HUES6 (cell line): ENCODE measurements around the gene VTI1B.

ENCODE experiments used
- H3K27ac ChIP-seq: 2 replicates; pipeline ENCODE4 v1.7.0; 2013; ENCODE audit warnings: low read depth, mild to moderate bottlenecking, low read length, inconsistent platforms
- H3K27me3 ChIP-seq: 2 replicates; pipeline ENCODE4 v1.6.1; 2013; ENCODE audit warnings: low read length; ENCODE audit not compliant: control insufficient read depth, insufficient read depth
- H3K36me3 ChIP-seq: 2 replicates; pipeline ENCODE4 v1.6.1; 2013; ENCODE audit warnings: low read length; ENCODE audit not compliant: control insufficient read depth, insufficient read depth
- H3K4me1 ChIP-seq: 2 replicates; pipeline ENCODE4 v1.6.1; 2013; ENCODE audit warnings: low read length; ENCODE audit not compliant: control insufficient read depth, insufficient read depth
- H3K4me3 ChIP-seq: 2 replicates; pipeline ENCODE4 v1.5.1; 2013; ENCODE audit warnings: low read depth, low read length
- H3K9ac ChIP-seq: one replicate; pipeline ENCODE4 v1.6.1; 2013; ENCODE audit warnings: mild to moderate bottlenecking, low read length
- H3K9me3 ChIP-seq: 2 replicates; pipeline ENCODE4 v1.6.1; 2013; ENCODE audit warnings: low read depth, low read length; ENCODE audit not compliant: control insufficient read depth, insufficient read depth

Gene VTI1B

DNA sequence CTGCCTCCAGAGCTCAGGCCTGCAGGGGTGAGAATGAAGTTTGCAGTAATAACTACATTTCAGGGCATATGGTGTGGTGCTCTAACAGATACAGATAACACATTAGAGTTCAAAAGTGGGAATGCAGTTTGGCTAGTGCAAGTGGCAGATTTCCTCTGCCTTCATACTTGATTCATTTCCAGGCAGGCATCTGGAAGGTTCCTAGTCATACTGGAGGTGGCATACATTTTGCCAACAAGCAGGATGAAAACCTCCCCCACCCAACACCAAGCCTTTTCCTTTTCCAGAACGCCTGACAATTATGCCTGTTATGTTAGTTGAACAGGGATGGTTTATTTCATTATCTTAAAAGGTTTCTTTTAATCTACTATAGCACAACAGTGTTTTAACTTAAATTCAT is 24.3 kb downstream of the VTI1B start:
- Histone ChIP-seq H3K27me3 (no peaks in the 10 kb centered on the region), H3K9me3 (no peaks in the 10 kb centered on the region), H3K36me3 (peaks cover 95% of the 10 kb centered on the region), H3K4me1 (no peaks in the 10 kb centered on the region), H3K4me3 (no peak overlapping the region), H3K27ac (no peak overlapping the region), H3K9ac (no peak overlapping the region)

DNA sequence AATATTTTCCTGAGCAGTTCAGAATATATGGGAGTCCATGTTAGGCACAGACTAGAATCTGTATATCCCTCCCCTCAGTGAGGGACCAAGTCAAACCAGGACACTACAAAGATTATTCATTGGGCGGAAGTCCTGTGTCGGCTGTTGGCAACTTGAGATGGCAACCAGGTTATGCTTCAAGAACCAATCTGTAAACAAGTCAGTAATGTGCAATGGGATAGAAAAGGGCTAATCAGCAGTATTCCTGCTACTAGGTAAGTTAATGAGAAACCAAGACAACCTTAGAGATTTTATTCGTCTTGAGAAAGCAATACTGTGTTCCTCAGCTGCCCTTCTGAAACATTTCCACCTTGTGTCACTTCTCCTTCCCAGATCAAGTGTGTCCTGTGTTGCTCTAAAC is 28.3 kb downstream of the VTI1B start:
- Histone ChIP-seq H3K27me3 (no peaks in the 10 kb centered on the region), H3K9ac (no peak overlapping the region), H3K36me3 (peaks cover 62% of the 10 kb centered on the region), H3K4me1 (no peaks in the 10 kb centered on the region), H3K9me3 (no peaks in the 10 kb centered on the region), H3K27ac (no peak overlapping the region), H3K4me3 (no peak overlapping the region)

DNA sequence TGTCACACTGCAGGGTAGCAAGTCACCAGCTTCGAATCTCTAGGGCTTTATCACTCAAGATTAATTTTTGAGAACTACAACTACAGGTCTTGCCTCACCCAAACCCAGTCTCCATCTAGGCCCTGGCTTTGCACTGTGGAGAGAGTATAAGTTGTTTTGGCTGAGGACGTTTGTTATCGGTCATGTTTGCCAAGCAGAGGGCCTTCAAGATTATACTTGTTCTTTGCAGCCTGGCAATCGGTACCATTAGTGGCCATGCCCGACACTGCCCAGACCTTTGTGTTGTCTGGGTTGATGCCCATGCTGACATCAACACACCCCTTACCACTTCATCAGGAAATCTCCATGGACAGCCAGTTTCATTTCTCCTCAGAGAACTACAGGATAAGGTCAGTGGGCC is 29.0 kb downstream of the VTI1B start:
- no peaks in the 10 kb centered on the region for H3K4me1 ChIP-seq
- H3K4me3 ChIP-seq: no peak overlapping the region
- H3K9me3 ChIP-seq: no peaks in the 10 kb centered on the region
- no peak overlapping the region for H3K9ac ChIP-seq
- H3K36me3 ChIP-seq: peaks cover 55% of the 10 kb centered on the region
- H3K27ac ChIP-seq: no peak overlapping the region
- no peaks in the 10 kb centered on the region for H3K27me3 ChIP-seq

DNA sequence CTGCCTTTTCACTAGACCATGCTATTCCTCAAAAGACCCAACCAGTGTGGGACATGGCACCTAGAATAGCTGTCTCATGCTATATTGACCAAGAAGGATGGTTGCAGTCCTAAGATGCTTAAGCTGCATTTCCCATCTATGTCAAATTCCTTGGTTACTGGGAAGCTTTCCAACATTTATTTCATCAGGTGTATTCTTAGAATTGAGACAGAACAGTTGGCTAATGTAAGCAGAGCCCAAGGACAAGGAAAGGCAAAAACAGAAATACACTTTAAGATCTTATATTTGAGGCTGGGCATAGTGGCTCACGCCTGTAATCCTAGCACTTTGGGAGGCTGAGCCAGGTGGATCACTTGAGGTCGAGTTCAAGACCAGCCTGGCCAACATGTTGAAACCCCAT is 30.0 kb downstream of the VTI1B start:
- no peaks in the 10 kb centered on the region for H3K9me3 ChIP-seq
- H3K27ac ChIP-seq: no peak overlapping the region
- no peak overlapping the region for H3K4me3 ChIP-seq
- no peak overlapping the region for H3K9ac ChIP-seq
- H3K27me3 ChIP-seq: no peaks in the 10 kb centered on the region
- H3K36me3 ChIP-seq: peaks cover 45% of the 10 kb centered on the region
- H3K4me1 ChIP-seq: no peaks in the 10 kb centered on the region

DNA sequence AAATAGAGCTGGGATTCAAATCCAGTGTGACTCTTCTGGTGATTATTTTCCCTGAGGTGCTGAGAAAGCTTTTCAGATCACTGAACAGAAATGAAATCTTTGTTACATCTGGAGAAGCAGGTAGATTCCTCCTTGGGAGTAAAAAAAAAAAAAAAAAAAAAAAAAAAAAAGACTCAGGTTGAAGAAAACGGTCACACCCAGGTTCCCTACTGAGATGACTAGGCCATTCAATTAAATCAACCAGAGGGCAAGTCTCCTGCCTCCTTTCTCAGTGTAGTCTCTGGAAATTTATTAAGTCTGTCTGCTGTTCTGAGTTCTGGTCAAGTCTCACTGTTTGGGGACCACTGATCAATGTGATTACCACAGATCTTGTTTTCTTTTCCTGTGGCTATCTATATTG is 30.7 kb downstream of the VTI1B start:
- Histone ChIP-seq H3K27me3 (no peaks in the 10 kb centered on the region), H3K27ac (no peak overlapping the region), H3K9ac (no peak overlapping the region), H3K36me3 (peaks cover 38% of the 10 kb centered on the region), H3K9me3 (no peaks in the 10 kb centered on the region), H3K4me3 (no peak overlapping the region), H3K4me1 (no peaks in the 10 kb centered on the region)

DNA sequence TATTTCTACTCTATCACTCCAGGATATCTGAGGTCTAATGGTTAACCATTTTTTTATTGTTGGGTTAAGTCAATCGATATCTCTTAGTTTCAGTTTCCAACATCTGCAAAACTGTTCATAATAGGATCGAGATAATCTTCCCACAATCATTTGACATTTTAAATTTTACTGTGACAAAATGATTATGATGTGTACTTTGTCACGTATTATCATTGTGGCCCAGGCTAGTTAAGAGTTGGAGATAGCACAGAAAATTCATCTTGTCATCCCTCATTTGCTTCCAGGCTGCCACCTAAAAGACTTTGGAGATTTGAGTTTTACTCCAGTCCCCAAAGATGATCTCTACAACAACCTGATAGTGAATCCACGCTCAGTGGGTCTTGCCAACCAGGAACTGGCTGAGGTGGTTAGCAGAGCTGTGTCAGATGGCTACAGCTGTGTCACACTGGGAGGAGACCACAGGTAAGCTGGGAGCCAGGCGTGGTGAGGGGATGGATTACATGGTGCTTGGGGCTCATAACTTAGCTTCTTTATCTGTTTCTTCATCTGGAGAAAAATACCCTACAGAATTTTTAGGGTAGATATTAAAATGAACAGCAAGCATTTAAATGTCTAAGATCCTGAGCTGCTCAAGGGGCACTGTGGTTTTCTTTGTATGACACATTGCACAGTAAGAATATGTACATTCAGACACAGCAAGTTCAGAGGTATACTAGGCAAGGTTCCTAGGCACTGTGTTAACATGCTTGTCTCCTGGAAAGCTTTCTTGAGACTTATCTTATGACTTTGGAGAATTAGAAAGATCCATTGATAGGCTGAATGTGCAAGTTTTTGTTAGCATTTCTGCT is 32.3 kb downstream of the VTI1B start:
- H3K36me3 ChIP-seq: peaks cover 22% of the 10 kb centered on the region
- H3K27ac ChIP-seq: no peak overlapping the region
- no peak overlapping the region for H3K4me3 ChIP-seq
- no peaks in the 10 kb centered on the region for H3K9me3 ChIP-seq
- H3K27me3 ChIP-seq: no peaks in the 10 kb centered on the region
- H3K9ac ChIP-seq: no peak overlapping the region
- H3K4me1 ChIP-seq: no peaks in the 10 kb centered on the region

DNA sequence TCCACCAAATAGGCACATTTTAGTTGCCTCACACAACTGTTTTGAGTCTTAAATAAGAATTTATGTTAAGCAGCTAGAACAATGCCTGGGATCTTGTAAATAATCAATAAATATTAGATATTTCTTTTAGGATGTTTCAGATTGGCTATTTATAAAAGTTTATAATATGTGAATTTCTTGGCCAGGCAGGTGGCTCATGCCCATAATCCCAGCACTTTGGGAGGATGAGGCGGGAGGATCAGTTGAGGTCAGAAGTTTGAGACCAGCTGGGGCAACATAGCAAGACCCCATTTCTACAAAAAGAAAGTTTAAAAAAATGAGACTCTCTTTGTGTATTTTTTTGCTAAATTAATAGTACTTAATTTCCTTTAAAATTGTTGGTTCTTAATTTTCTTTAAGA is 33.0 kb downstream of the VTI1B start:
- Histone ChIP-seq H3K4me1 (no peaks in the 10 kb centered on the region), H3K36me3 (peaks cover 16% of the 10 kb centered on the region), H3K9ac (no peak overlapping the region), H3K27me3 (no peaks in the 10 kb centered on the region), H3K27ac (no peak overlapping the region), H3K9me3 (no peaks in the 10 kb centered on the region), H3K4me3 (no peak overlapping the region)

DNA sequence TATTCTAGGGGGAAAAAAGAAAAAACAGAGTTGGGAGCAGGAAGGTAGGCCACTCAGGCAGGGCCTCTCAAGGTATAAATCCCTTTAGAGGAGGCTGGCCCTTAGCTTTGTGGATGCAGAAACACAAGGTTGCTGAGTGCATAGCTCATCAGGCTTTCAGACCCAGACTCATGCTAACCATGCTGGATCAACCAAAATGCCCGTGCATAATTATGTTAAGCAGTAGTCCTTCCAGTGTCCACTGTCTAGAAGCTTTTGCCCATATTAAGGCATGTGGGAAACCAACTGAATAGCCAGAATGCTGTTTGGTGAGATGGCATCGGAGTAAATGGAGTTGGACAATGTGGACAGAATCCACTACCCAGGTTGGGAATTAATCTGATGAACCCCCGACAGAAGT is 35.8 kb downstream of the VTI1B start:
- Histone ChIP-seq H3K9me3 (no peaks in the 10 kb centered on the region), H3K36me3 (no peaks in the 10 kb centered on the region; the same call in 1 of the 2 replicates), H3K27me3 (no peaks in the 10 kb centered on the region), H3K4me1 (no peaks in the 10 kb centered on the region), H3K4me3 (no peak overlapping the region), H3K27ac (no peak overlapping the region), H3K9ac (no peak overlapping the region)

DNA sequence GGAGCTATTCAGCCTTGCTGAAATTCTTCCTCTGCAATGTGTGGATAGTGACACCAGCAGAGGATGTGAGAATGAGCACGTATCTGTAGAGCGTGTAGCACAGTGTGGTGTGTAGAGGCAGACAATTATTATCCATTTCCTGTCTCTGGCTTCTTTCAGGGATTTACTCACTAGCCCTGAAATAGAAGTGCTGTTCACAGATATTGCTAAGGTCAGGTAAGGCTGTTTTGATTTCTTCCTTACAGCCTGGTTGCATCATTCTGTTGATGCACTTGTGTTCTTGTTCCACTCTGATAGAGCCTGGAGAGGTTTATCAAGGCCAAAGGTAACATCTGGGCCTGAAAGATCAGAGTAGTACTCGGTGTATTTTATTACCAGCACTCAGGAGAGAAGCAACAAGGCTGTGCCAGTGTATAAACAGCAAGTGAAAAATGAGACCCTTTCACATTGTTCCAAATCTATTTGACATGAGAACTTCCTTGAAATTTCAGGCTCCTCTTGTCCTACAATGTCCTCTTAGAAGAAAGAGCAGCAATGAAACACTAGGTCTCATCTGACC is 38.0 kb downstream of the VTI1B start:
- no peaks in the 10 kb centered on the region for H3K9me3 ChIP-seq
- no peak overlapping the region for H3K27ac ChIP-seq
- no peaks in the 10 kb centered on the region for H3K4me1 ChIP-seq
- H3K4me3 ChIP-seq: no peak overlapping the region
- no peaks in the 10 kb centered on the region for H3K27me3 ChIP-seq
- no peak overlapping the region for H3K9ac ChIP-seq
- no peaks in the 10 kb centered on the region for H3K36me3 ChIP-seq

DNA sequence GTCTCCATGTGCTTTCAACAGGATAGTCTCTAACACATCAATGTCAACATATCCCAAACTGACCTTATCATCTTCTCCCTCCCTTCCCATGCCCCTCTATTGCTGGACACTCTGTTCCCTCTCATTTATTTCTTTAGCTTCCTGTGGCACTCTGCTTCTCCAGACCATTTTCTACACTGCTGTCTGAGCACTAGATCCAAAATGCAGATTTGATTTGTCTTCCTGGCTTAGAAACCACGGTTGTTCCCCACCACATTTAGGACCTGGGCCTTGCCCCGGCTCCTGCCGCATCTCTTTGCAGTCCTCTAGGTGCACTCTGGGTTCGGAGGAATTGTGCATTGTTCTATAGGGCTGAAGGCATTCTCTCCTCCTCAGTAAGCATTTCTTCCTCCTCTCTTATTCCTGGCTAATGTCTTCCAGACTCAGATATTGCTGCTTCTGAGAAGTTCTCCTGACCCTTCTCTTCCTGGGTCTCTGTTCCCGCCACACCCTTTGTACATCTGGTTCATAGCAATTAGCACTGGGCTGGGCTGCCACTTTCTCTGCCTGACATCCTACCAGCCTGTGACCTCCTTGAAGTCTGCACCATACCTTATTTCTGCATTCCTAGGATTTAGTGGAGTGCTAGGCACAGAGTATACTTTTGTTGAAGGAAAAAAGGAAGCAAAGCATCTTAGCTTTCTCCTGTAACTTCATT is 40.8 kb downstream of the VTI1B start:
- no peak overlapping the region for H3K4me3 ChIP-seq
- H3K9me3 ChIP-seq: no peaks in the 10 kb centered on the region
- H3K9ac ChIP-seq: no peak overlapping the region
- H3K4me1 ChIP-seq: no peaks in the 10 kb centered on the region
- no peaks in the 10 kb centered on the region for H3K36me3 ChIP-seq
- H3K27me3 ChIP-seq: no peaks in the 10 kb centered on the region
- no peak overlapping the region for H3K27ac ChIP-seq

DNA sequence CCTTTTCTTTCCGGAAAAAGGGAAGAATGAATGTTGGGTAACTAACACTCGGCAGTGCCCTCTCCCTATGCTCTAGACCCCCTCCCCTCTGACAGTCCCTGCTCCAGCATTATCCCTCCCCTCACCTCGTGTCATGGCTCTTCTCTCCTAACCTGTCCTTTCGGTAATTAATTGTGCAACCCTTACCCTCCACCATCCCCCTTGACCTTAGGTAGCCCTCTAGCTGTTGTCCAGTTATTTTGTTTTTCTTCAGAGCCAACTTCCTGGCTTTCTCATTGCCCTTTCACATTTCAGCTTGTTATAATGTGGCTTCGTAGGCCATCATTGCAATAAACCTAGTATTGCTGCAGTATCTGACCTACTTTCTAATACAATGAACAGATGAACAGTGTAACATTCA is 43.5 kb downstream of the VTI1B start:
- Histone ChIP-seq H3K4me3 (no peak overlapping the region), H3K27me3 (no peaks in the 10 kb centered on the region), H3K4me1 (no peaks in the 10 kb centered on the region), H3K36me3 (no peaks in the 10 kb centered on the region), H3K27ac (no peak overlapping the region), H3K9ac (no peak overlapping the region), H3K9me3 (no peaks in the 10 kb centered on the region)
